ENCODE results near the gene FTO. TPM values are rescaled to one million over a fixed set of nuclear protein-coding genes. Genes with fewer than 3 reads are reported as not detected.

FTO gene
- total RNA-seq, 1 experiment from 2014 or later = 57.4 TPM

DNA sequence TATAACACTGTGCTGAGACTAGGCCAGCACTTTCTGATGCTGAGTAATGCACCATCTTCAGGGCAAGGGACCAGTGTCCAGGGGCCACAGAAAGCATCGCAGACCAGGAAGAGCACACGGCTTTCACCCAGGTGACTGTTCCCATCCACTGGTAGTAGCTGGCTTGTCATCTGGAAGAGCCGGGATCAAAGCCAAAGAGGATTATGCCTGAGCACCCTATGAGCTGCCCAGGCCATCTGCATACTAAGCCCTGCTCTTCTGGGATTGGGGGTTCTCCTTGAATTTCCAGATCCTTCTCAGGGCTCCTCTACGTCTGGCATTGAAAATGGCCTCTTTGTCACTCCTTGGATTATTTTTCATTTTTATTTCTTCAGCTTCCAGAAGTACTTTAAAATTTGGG is 441.9 kb downstream of the FTO start (continued):
- TF ChIP-seq PREB (CRISPR knock-in tag; IDR thresholded peaks at IDR 0.05; ENCODE audit: borderline replicate concordance) (no peak), ZBTB21 (CRISPR knock-in tag; IDR thresholded peaks at IDR 0.05; ENCODE audit: borderline replicate concordance) (no peak), ATF3 (CRISPR knock-in tag; conservative IDR thresholded peaks at IDR 0.05) (no peak), IRF2 (CRISPR knock-in tag; IDR thresholded peaks at IDR 0.05; ENCODE audit: borderline replicate concordance, low read depth) (no peak), TCF7 (CRISPR knock-in tag; IDR thresholded peaks at IDR 0.05; ENCODE audit: low read depth) (no peak), SP1 (CRISPR knock-in tag; conservative IDR thresholded peaks at IDR 0.05) (no peak)

DNA sequence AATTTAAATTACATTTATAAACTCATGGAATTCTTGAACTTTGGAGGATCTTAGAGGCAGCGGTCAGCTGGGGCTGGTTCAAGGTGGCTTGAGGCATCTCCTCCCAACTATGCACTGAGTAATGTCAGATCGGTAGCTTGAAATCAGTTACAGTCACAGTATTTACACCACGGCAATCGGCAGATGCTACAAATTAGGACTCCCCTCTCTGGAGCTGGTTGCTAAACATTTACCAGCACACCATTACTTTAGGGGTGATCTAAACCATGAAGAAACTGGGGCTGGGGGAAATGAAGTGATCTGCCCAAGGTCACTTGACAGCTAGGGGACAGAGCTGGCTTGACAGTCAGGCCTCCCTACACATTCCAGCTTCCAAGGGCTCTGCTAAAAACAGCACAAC is 445.0 kb downstream of the FTO start:
- CTCF ChIA-PET = no interaction called here
- Mint-ChIP-seq H3K4me1 (peaks cover 16% of the 10 kb centered on the region), H3K4me3 (no peak overlapping the region), H3K27ac (no peak overlapping the region), H3K36me3 (0 out of 2 replicates have a peak, but pooled peaks cover 4% of the 10 kb centered on the region), H3K27me3 (ENCODE audit: low read depth) (no peaks in the 10 kb centered on the region; the same call in none of the 2 replicates), H3K9me3 (peaks cover 6% of the 10 kb centered on the region)
- no peak for ATAC-seq
- no peak for DNase-seq (ENCODE audit: low spot score)
- POLR2A ChIA-PET = no interaction called here
- TF ChIP-seq NR3C1 (CRISPR knock-in tag; conservative IDR thresholded peaks at IDR 0.05; ENCODE audit: low read depth) = no peak

GRCh38 chr16:54150861-54151260 is 446.9 kb downstream of the FTO start:
- Mint-ChIP-seq H3K27ac (no peak overlapping the region), H3K27me3 (ENCODE audit: low read depth) (no peaks in the 10 kb centered on the region; the same call in none of the 2 replicates), H3K4me1 (peaks cover 14% of the 10 kb centered on the region), H3K9me3 (no peaks in the 10 kb centered on the region; the same call in 1 of the 2 replicates), H3K4me3 (no peak overlapping the region), H3K36me3 (no peaks in the 10 kb centered on the region)
- ChIA-PET CTCF (interaction anchor here (1.4 kb wide), 1 partner anchor 10 kb away, joined by 4 read pairs; no protein-coding TSS in a partner anchor), POLR2A (no interaction called here)
- DNase-seq (ENCODE audit: low spot score) (no peak), ATAC-seq (no peak)
- no peak for TF ChIP-seq AR (CRISPR knock-in tag; IDR thresholded peaks at IDR 0.05)
- no peak for TF ChIP-seq TEAD1 (CRISPR knock-in tag; IDR thresholded peaks at IDR 0.05)
- TF ChIP-seq NR2C2 (CRISPR knock-in tag; IDR thresholded peaks at IDR 0.05) = no peak
- TF ChIP-seq GABPB1 (CRISPR knock-in tag; IDR thresholded peaks at IDR 0.05) = no peak
- TF ChIP-seq USF2 (CRISPR knock-in tag; IDR thresholded peaks at IDR 0.05) = no peak
- TF ChIP-seq RELA (CRISPR knock-in tag; IDR thresholded peaks at IDR 0.05; ENCODE audit: borderline replicate concordance) = no peak
- TF ChIP-seq ZNF121 (CRISPR knock-in tag; IDR thresholded peaks at IDR 0.05) = no peak
- no peak for TF ChIP-seq ZNF512 (CRISPR knock-in tag; IDR thresholded peaks at IDR 0.05; ENCODE audit: borderline replicate concordance)
- TF ChIP-seq ATF2 (CRISPR knock-in tag; IDR thresholded peaks at IDR 0.05; ENCODE audit: borderline replicate concordance, low read depth) = no peak
- TF ChIP-seq CDX4 (CRISPR knock-in tag; IDR thresholded peaks at IDR 0.05; ENCODE audit: borderline replicate concordance) = no peak
- no peak for TF ChIP-seq FOXP4 (CRISPR knock-in tag; IDR thresholded peaks at IDR 0.05)
- TF ChIP-seq HMGA2 (CRISPR knock-in tag; IDR thresholded peaks at IDR 0.05) = no peak
- TF ChIP-seq ZNF317 (CRISPR knock-in tag; IDR thresholded peaks at IDR 0.05; ENCODE audit: borderline replicate concordance, low read depth) = no peak
- TF ChIP-seq TCF7 (CRISPR knock-in tag; IDR thresholded peaks at IDR 0.05; ENCODE audit: low read depth) = no peak
- no peak for TF ChIP-seq NFYB (CRISPR knock-in tag; conservative IDR thresholded peaks at IDR 0.05; ENCODE audit: low read depth)
- TF ChIP-seq SP1 (CRISPR knock-in tag; conservative IDR thresholded peaks at IDR 0.05) = no peak
- TF ChIP-seq ESRRA (CRISPR knock-in tag; IDR thresholded peaks at IDR 0.05; ENCODE audit: borderline replicate concordance) = no peak
